H1 (cell line): ENCODE measurements around the gene PALM3. TPM values are rescaled to one million over a fixed set of nuclear protein-coding genes. Genes with fewer than 3 reads are reported as not detected.
A peak's percentile ranks its signal among the peaks of the same experiment; 100 is the strongest.

Experiments
- CTCF ChIA-PET: fragments of 300-600 bp; sonication (Branson Sonifier 250); formaldehyde crosslinking; loops from one replicate; lab custom pipeline; 2021; ENCODE audit not compliant: partially characterized antibody; lab: Charles Lee
- POLR2A ChIA-PET: fragments of 300-600 bp; sonication (Branson Sonifier 250); formaldehyde crosslinking; loops from one replicate; lab custom pipeline; 2021; ENCODE audit warnings: inconsistent platforms; ENCODE audit not compliant: partially characterized antibody; lab: Charles Lee
- DNase-seq, 2 experiments: peaks; one replicate each; pipeline versions ENCODE4 v3.0.0 to v3.0.0-alpha.2; 2010 to 2022; ENCODE audit warnings: low spot score in 2 of 2, low read depth in 1 of 2, mixed read lengths in 1 of 2
- FAIRE-seq: peaks from 2 replicates; lab custom pipeline; 2011; peaks lifted over from hg19 to GRCh38; lab: Jason Lieb, UNC
- H2AFZ ChIP-seq: 2 replicates; pipeline ENCODE4 v1.8.1; 2012; ENCODE audit warnings: low read length, inconsistent platforms
- H2AK5ac ChIP-seq: 2 replicates; pipeline ENCODE4 v1.6.1; 2013; ENCODE audit warnings: low read depth, low read length
- H2BK120ac ChIP-seq: replicated peaks from 2 replicates; pipeline ENCODE3; 2013; ENCODE audit warnings: low read depth, low read length, inconsistent platforms
- H2BK12ac ChIP-seq: 2 replicates; pipeline ENCODE4 v1.6.1; 2013; ENCODE audit warnings: low read depth, low read length
- H2BK15ac ChIP-seq: 2 replicates; pipeline ENCODE4 v1.6.1; 2013; ENCODE audit warnings: low read length
- H2BK20ac ChIP-seq: 2 replicates; pipeline ENCODE4 v1.6.1; 2013; ENCODE audit warnings: low read length
- H2BK5ac ChIP-seq: 2 replicates; pipeline ENCODE4 v1.6.1; 2013; ENCODE audit warnings: low read depth, low read length
- H3K14ac ChIP-seq: 2 replicates; pipeline ENCODE4 v1.6.1; 2013; ENCODE audit warnings: inconsistent platforms; ENCODE audit not compliant: insufficient read length
- H3K18ac ChIP-seq: 2 replicates; pipeline ENCODE4 v1.6.1; 2013; ENCODE audit warnings: low read length; ENCODE audit errors: extremely low read depth
- H3K23ac ChIP-seq: 2 replicates; pipeline ENCODE4 v1.6.1; 2013; ENCODE audit warnings: inconsistent platforms; ENCODE audit not compliant: insufficient read length
- H3K23me2 ChIP-seq: 2 replicates; pipeline ENCODE4 v1.6.1; 2013; ENCODE audit warnings: low read depth, low read length
- H3K27ac ChIP-seq: 2 replicates; pipeline ENCODE4 v1.6.1; 2011; ENCODE audit warnings: low read depth, low read length, inconsistent platforms
- H3K27me3 ChIP-seq, 4 experiments: replicated peaks in 1 of 4; 1 replicate in 1 of 4; 2 replicates in 3 of 4; pipeline versions ENCODE4 v1.6.1 to v1.8.1; 2011 to 2013; ENCODE audit warnings: low read length in 3 of 4, mild to moderate bottlenecking in 3 of 4, inconsistent platforms in 2 of 4, mixed read lengths in 2 of 4, moderate library complexity in 1 of 4; ENCODE audit not compliant: control insufficient read depth in 3 of 4, insufficient read depth in 3 of 4; ENCODE audit errors: extremely low read depth in 1 of 4
- H3K36me3 ChIP-seq, 4 experiments: 2 replicates each; pipeline versions ENCODE4 v1.6.1 to v1.8.1; 2011 to 2013; ENCODE audit warnings: mild to moderate bottlenecking in 4 of 4, low read length in 3 of 4, moderate library complexity in 2 of 4, control low read depth in 1 of 4, inconsistent platforms in 1 of 4; ENCODE audit not compliant: insufficient read depth in 4 of 4, control insufficient read depth in 2 of 4
- H3K4ac ChIP-seq: replicated peaks from 2 replicates; pipeline ENCODE3; 2013; ENCODE audit warnings: low read length, low read depth, mixed read lengths, inconsistent platforms; ENCODE audit not compliant: insufficient read length
- H3K4me1 ChIP-seq, 4 experiments: replicated peaks in 1 of 4; 1 replicate in 1 of 4; 2 replicates in 3 of 4; pipeline versions ENCODE4 v1.6.1 to v1.8.1; 2011 to 2013; ENCODE audit warnings: low read length in 3 of 4, inconsistent platforms in 2 of 4, mixed read lengths in 1 of 4; ENCODE audit not compliant: insufficient read depth in 4 of 4, control insufficient read depth in 3 of 4
- H3K4me2 ChIP-seq, 2 experiments: 2 replicates each; pipeline versions ENCODE4 v1.6.1 to v1.8.1; 2011 to 2013; ENCODE audit warnings: low read depth in 2 of 2, low read length in 2 of 2, control low read depth in 1 of 2, inconsistent platforms in 1 of 2, mild to moderate bottlenecking in 1 of 2; ENCODE audit not compliant: insufficient read depth in 1 of 2
- H3K4me3 ChIP-seq, 4 experiments: fragments of 200-600, 300-600 bp in 1 of 4; sonication (generic), shearing (Covaris generic), sonication (Bioruptor Twin) in 1 of 4; 2 replicates each; pipeline versions ENCODE4 v1.5.1 to v1.8.1; 2011 to 2016; ENCODE audit warnings: low read length in 4 of 4, low read depth in 3 of 4, control low read depth in 2 of 4, inconsistent platforms in 2 of 4, mild to moderate bottlenecking in 2 of 4, mixed read lengths in 1 of 4, moderate library complexity in 1 of 4; ENCODE audit not compliant: insufficient read depth in 2 of 4; ENCODE audit errors: extremely low read depth in 1 of 4
- H3K56ac ChIP-seq: replicated peaks from 2 replicates; pipeline ENCODE3; 2013; ENCODE audit warnings: low read depth, mild to moderate bottlenecking, mixed read lengths, low read length, inconsistent platforms; ENCODE audit not compliant: insufficient read length
- H3K79me1 ChIP-seq: 2 replicates; pipeline ENCODE4 v1.6.1; 2013; ENCODE audit warnings: low read depth, low read length, control low read depth
- H3K79me2 ChIP-seq, 2 experiments: 2 replicates each; pipeline versions ENCODE4 v1.6.1 to v1.8.1; 2012 to 2013; ENCODE audit warnings: low read length in 2 of 2, mild to moderate bottlenecking in 2 of 2, inconsistent platforms in 1 of 2; ENCODE audit not compliant: insufficient read depth in 2 of 2, control insufficient read depth in 1 of 2
- H3K9ac ChIP-seq, 4 experiments: replicated peaks in 1 of 4; 1 replicate in 1 of 4; 2 replicates in 3 of 4; pipeline versions ENCODE4 v1.6.1 to v1.8.1; 2011 to 2013; ENCODE audit warnings: low read depth in 3 of 4, low read length in 3 of 4, control low read depth in 2 of 4, mild to moderate bottlenecking in 2 of 4, moderate library complexity in 2 of 4, inconsistent platforms in 1 of 4; ENCODE audit errors: extremely low read depth in 1 of 4
- H3K9me3 ChIP-seq, 2 experiments: 2 replicates each; pipeline versions ENCODE4 v1.6.1 to v1.8.1; 2012 to 2013; ENCODE audit warnings: mild to moderate bottlenecking in 2 of 2, moderate library complexity in 2 of 2, control low read depth in 1 of 2, inconsistent platforms in 1 of 2, low read depth in 1 of 2, low read length in 1 of 2, mixed read lengths in 1 of 2; ENCODE audit not compliant: insufficient read depth in 2 of 2
- H4K20me1 ChIP-seq, 2 experiments: replicated peaks in 1 of 2; 2 replicates each; pipeline versions ENCODE3 to v1.8.1; 2011 to 2013; ENCODE audit warnings: inconsistent platforms in 2 of 2, low read length in 2 of 2, mild to moderate bottlenecking in 1 of 2; ENCODE audit not compliant: insufficient read depth in 2 of 2, control insufficient read depth in 1 of 2
- H4K5ac ChIP-seq: 2 replicates; pipeline ENCODE4 v1.6.1; 2013; ENCODE audit warnings: low read length, low read depth, mixed read lengths, inconsistent platforms; ENCODE audit not compliant: insufficient read length
- H4K8ac ChIP-seq: 2 replicates; pipeline ENCODE4 v1.8.0; 2013; ENCODE audit warnings: mild to moderate bottlenecking, moderate library complexity, low read length, inconsistent platforms; ENCODE audit not compliant: insufficient read depth; ENCODE audit errors: extremely low read depth
- H4K91ac ChIP-seq: replicated peaks from 2 replicates; pipeline ENCODE3; 2013; ENCODE audit warnings: low read length, mixed read lengths, inconsistent platforms; ENCODE audit not compliant: insufficient read length
- ASH2L ChIP-seq: fragments of 200-600, 300-600 bp; sonication (generic); IDR thresholded peaks from one replicate; pipeline ENCODE4 v1.7.1; 2017; ENCODE audit warnings: low read length
- ATF2 ChIP-seq: IDR thresholded peaks from 2 replicates; pipeline ENCODE4 v1.6.1; 2012; ENCODE audit warnings: low read length, inconsistent platforms
- BACH1 ChIP-seq: IDR thresholded peaks from 2 replicates; pipeline ENCODE4 v1.6.1; 2012; ENCODE audit warnings: low read length, improper control_type of control experiment
- CBX5 ChIP-seq: fragments of 300-800, 300-1000 bp; sonication (generic); IDR thresholded peaks from 2 replicates; pipeline ENCODE4 v1.7.1; 2016; ENCODE audit warnings: antibody characterized with exemption, low read length, low read depth
- EZH2 ChIP-seq: fragments of 200-600 bp; sonication (generic); IDR thresholded peaks from 2 replicates; pipeline ENCODE4 v1.7.1; 2012; ENCODE audit warnings: low read depth, mild to moderate bottlenecking, moderate library complexity, low read length, inconsistent platforms; ENCODE audit not compliant: severe bottlenecking
- GABPA ChIP-seq: IDR thresholded peaks from 2 replicates; pipeline ENCODE4 v1.6.1; 2011; ENCODE audit warnings: mild to moderate bottlenecking, low read length, moderate library complexity, borderline replicate concordance; ENCODE audit not compliant: insufficient read depth
- KDM4A ChIP-seq: IDR thresholded peaks from one replicate; pipeline ENCODE4 v1.7.1; 2012; ENCODE audit warnings: low read depth, mild to moderate bottlenecking, moderate library complexity, low read length, inconsistent platforms; ENCODE audit not compliant: severe bottlenecking
- RAD21 ChIP-seq, 2 experiments: IDR thresholded peaks in 1 of 2; conservative IDR thresholded peaks in 1 of 2; 2 replicates each; pipeline ENCODE4 v1.6.1; 2011; ENCODE audit warnings: low read depth in 2 of 2, low read length in 2 of 2, improper control_type of control experiment in 1 of 2, inconsistent platforms in 1 of 2, mild to moderate bottlenecking in 1 of 2, moderate library complexity in 1 of 2
- ZNF274 ChIP-seq: IDR thresholded peaks from 2 replicates; pipeline ENCODE4 v1.7.0; 2012; ENCODE audit warnings: low read length, borderline replicate concordance; ENCODE audit errors: extremely low read depth
- WGBS, 2 experiments: shearing (Covaris generic) in 1 of 2; methylation state at CpG; one replicate each; pipeline versions ENCODE4 v1.1.6 to v1.1.7; 2013 to 2015; ENCODE audit warnings: low lambda C conversion rate in 2 of 2, mixed read lengths in 2 of 2, inconsistent platforms in 1 of 2, low coverage in 1 of 2, missing lambda C conversion rate in 1 of 2; ENCODE audit not compliant: insufficient replicate concordance in 2 of 2, insufficient coverage in 1 of 2, insufficient read length in 1 of 2; ENCODE audit errors: extremely low coverage in 1 of 2, missing lambda C conversion rate in 1 of 2; 5-methylcytosine and 5-hydroxymethylcytosine counted together
- polyA plus RNA-seq, 7 experiments: library from polyadenylated mRNA; depleted of rRNA in 3 of 7; stranded (reverse) in 5 of 7; unstranded in 2 of 7; fragments of >200 nt in 5 of 7; fragments of 200-250 nt in 2 of 7; gene quantifications; 1 replicate in 5 of 7; 2 replicates in 1 of 7; 4 replicates in 1 of 7; pipeline versions ENCODE4 v1.2.1 to v1.2.3, GENCODE V29; 2011 to 2013; ENCODE audit warnings: missing spikeins in 2 of 7, mixed read lengths in 2 of 7
- total RNA-seq: library from RNA; stranded (reverse); fragmentation: NEBNext Ultra II Directional; extraction: Animal tissue kit (Norgen Biotek cat#: 25700); gene quantifications from 2 replicates; pipeline ENCODE4 v1.2.1, GENCODE V29; 2021

PALM3 gene
- total and polyA plus RNA-seq, 2 of the 8 experiments (the other 6 are each of a cell fraction or from before 2014, with no cell fraction given): 5.8 to 31.3 TPM

GRCh38 chr19:14073261-14073924 is 11.5 kb upstream of the PALM3 start:
- Histone ChIP-seq H2BK15ac (no peak overlapping the region; the same call in 1 of the 2 replicates), H2BK20ac (no peak overlapping the region), H3K4me3 (peak overlapping the region; percentile 46 to 66 (median 50)), H3K14ac (no peak overlapping the region), H3K9me3 (no peaks in the 10 kb centered on the region; a peak in 1 of 4 replicates), H2BK120ac (no peak overlapping the region), H4K20me1 (peaks cover 0 to 2% of the 10 kb centered on the region in 2 experiments), H3K4me2 (peak overlapping the region; percentile 57 to 98), H3K79me2 (no peaks in the 10 kb centered on the region), H3K56ac (peak overlapping the region; percentile 64), H3K27me3 (peaks cover 17 to 40% (median 32%) of the 10 kb centered on the region in 4 experiments), H3K9ac (no peak overlapping the region; a peak in 1 of 7 replicates), H3K18ac (peak overlapping the region; percentile 19; the same call in 1 of the 2 replicates), H2BK12ac (no peak overlapping the region), H3K23me2 (peaks cover 18% of the 10 kb centered on the region; the same call in 1 of the 2 replicates), H3K36me3 (no peaks in the 10 kb centered on the region), H4K91ac (no peak overlapping the region), H3K23ac (no peak overlapping the region), H2AK5ac (no peak overlapping the region), H3K4ac (no peak overlapping the region), H4K5ac (no peak overlapping the region), H4K8ac (peak overlapping the region; percentile 62), H3K79me1 (no peaks in the 10 kb centered on the region), H3K4me1 (peaks cover 0 to 15% (median 9%) of the 10 kb centered on the region in 4 experiments; a peak in 5 of 7 replicates), H2BK5ac (no peak overlapping the region), H3K27ac (no peak overlapping the region), H2AFZ (peak overlapping the region; percentile 74; the same call in 1 of the 2 replicates)
- WGBS, 2 experiments: 3% methylated on average over 41 of the region's 106 CpGs; no CpG with 5 or more reads in 1 of the 2 experiments
- ChIA-PET POLR2A (interaction anchor here (0.7 to 2.6 kb wide), 7 partner anchors 17 to 192 kb away, joined by 3 to 10 read pairs (median 3); partner anchors contain the start of genes ASF1B and IL27RA), CTCF (interaction anchor here (0.6 to 7.0 kb wide), 27 partner anchors 9 to 215 kb away, joined by 3 to 103 read pairs (median 4); partner anchors contain the start of genes C19orf67, NANOS3 and PALM3)
- FAIRE-seq (no peak), DNase-seq (peak in 1 of 2 experiments; percentile 86)
- TF ChIP-seq ASH2L (peak; percentile 40), GABPA (peak; percentile 28; the same call in 1 of the 2 replicates), ZNF274 (no peak), KDM4A (peak; percentile 44), ATF2 (no peak), CBX5 (no peak), EZH2 (no peak), RAD21 (IDR thresholded peaks at IDR 0.05 in 1 of 2, conservative IDR thresholded peaks at IDR 0.05 in 1 of 2; ENCODE audit: low read depth in 2 of 2, low read length in 2 of 2) (peak in 1 of 2 experiments; percentile 19; a peak in 2 of 4 replicates), BACH1 (no peak)
